ENCODE data around the gene UBE2I.

- TF ChIP-seq POLR2AphosphoS5 (IDR thresholded peaks at IDR 0.05; ENCODE audit: low read depth, low read length) (no peak), SIN3A (IDR thresholded peaks at IDR 0.05; ENCODE audit: borderline replicate concordance, insufficient read depth, low read depth, low read length) (no peak)
Observed at GRCh38 chr16:1305823-1306222, 3.6 kb upstream of the UBE2I start.
